Fibroblast of skin of scalp (primary cell): ENCODE measurements around the gene ANXA8L1.
"Not testable (repeated sequence)": the region's sequence is repeated elsewhere in the genome, so short reads cannot be mapped to it uniquely, and the experiment has no call there.

Experiments used
- DNase-seq: peaks from one replicate; pipeline ENCODE4 v3.0.0-alpha.2; 2013

Gene ANXA8L1

DNA sequence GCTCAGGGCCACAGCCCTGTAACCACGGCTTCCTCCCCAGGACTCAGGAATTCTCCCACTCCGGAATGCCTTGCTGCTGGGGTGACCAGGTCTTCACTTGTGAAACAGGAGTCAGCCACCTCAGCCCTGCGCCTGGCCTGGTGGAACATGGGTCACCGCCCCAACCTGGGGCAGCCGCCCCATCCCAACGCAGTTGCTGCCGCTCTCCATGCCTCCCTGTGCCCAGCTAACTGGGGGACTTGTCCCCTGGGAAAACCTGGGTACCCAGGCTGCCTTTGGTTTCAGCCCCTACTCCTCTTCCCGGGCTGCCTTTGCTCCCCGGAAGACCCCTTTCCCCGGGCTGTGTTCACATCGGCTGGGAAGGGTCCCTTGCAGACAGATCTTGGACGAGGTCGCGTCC lies 22.2 kb downstream of the ANXA8L1 start:
- DNase-seq, result not testable (repeated sequence)

DNA sequence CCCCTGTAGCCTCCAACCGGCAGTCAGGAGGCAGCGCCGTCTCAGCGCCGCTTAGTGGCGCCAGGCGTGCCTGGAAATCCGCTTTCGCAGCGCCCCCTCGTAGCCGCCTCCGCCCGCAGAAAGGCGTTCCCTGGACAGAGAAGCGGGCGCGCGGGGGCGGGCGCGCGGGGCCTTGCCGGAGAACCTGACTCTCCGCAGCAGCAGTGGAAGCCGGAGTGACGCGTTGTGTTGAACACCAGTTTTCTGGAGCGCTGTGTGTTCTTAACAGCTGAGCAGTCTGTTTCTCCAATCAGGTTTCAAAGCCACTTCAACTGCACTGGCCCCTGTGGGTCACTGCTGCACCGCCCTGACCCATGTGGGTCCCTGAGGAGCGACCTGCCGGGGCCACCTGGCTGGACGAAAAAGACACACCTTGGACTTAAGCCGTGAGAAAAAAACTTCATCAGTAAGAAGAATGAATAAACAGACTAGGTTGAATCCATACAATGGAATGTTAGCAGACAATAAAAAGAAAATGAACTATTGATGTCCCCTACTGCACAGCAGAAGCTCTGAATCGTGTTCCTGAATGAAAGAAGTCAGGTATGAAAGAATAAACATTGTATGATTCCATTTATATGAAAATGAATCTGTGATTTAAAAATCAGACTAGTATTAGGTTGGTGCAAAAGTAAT lies 22.8 kb downstream of the ANXA8L1 start:
- peak; percentile 1 for DNase-seq

DNA sequence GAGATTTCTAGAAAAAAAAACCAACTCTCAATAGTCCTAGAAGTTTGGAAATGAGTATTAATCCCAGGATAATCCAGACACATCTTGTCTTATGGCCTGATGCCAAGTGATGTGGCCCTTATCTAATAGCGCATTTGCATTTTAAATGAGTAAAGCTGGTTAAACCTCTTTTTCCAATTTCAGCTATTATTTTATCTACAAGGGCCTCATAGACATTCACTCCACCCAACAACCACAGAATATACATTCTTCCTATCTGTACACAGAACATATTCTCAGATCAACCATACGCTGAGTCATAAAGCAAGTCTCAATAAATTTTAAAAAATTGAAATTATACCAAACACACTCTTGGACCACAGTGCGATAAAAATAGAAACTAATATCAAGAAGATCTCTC lies 34.0 kb downstream of the ANXA8L1 start:
- DNase-seq, result not testable (repeated sequence)

DNA sequence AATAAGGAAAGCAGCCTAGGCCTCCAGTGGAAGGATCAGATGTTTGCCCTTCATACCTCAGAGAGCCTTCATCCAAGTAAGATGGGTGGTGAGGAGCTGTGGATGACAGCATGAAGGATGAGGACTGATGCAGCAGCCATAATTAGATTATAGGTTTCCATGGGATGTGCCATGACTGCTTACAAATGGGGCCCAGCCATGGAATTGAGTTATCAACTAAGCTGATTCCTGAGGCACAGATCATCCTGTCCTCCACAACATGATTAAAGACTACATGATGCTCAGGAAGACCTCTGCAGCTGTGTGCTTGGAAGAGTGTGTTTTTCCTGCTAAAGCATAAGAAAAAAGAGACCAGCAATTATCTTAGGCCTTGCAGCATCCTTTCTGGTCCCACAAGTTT lies 35.5 kb downstream of the ANXA8L1 start:
- DNase-seq, result not testable (repeated sequence)

DNA sequence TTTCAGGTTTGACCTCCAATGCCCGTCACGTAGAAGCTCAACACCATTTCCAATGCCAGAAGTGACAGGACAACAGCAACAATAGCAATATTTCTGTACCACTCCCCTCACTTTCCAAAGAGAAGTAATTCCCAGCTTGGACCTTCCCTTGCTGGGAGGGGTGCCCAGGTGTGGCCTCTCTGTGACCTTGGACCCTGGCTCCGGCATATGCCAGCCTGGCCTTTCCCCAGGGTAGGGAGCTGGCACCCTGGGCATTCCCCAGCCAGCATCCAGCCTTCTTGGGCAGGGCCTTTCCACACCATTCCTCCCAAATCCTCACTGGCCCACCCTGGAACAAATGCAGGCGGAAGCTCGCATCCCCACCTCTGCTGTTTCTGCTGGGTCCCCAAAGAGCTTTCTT lies 37.1 kb downstream of the ANXA8L1 start:
- DNase-seq, result not testable (repeated sequence)

DNA sequence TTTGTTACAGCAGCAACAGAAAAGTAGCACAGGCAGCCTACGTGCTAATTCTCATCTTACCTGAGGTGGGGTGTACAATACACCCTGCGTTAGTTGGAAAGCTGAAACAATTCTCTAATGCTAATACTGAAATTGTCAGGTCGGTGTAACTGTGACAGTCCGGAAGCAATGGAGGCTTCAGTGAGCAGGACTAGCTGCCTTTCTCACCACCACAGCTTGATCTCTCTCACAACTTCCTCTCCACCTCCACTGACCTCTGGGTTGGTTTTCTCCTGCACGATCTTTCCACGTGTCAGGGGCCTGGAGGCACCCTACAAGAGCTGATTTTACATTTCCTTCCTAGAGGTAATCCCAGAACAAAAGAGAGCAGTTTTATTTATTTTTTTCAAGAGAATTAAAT lies 39.7 kb downstream of the ANXA8L1 start:
- DNase-seq, result not testable (repeated sequence)

DNA sequence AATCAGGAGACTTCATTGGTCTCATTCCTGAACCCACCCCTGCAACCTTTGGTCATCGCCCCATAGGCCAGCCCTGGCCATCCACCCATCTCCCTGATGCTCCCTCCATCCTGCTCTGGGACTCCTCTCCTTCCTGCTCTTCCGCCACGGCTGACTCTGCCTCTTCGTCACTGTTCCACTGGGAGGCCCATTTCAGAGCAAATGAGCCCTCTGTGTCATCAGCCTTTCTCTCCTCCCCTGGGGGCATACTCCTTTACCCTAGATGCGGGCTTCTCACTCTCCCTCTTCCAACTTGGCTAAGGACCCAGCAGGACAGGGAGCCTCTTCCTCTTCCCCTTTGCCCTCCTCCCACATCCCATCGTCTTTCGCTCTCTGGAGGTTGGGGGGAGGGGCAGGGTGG lies 42.7 kb downstream of the ANXA8L1 start:
- DNase-seq, result not testable (repeated sequence)

DNA sequence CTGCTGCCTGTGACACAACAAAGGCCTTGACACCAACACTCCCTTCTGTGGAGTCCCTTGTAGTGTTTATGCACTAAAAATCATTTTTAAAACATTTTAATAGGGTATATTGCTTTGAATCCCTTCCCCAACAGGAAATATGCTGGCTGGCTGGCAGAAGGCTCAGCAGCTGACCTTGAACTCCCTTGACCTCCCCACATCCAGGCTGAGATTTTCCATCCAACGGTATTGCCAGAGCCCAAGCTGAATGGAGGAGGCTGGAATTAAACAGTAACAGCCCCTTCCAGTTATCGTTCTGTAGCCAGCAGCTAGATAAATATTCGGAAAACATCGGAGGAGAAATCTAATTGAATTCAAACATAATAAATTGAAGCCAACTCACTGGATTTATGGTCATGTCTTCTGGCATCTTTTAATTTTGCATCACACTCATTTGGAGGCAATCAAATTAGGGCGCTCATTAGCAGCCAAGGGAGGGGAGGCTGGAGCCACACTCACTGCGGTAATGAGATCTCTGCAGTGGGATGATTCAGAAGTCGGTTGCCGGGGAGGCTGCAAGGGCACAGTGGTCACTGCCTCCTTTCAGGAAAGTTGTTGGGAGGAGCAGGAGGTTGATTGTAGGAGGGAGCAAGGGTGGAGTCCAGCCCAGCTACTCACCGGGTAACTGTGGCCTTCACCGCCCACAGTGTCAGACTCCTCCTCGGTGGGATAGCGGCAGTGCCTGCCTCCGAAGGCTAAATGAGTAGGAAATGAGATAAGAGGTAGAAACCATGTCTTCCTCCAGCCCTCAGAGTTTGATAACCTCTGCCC lies 44.2 kb downstream of the ANXA8L1 start:
- not testable (repeated sequence) for DNase-seq

DNA sequence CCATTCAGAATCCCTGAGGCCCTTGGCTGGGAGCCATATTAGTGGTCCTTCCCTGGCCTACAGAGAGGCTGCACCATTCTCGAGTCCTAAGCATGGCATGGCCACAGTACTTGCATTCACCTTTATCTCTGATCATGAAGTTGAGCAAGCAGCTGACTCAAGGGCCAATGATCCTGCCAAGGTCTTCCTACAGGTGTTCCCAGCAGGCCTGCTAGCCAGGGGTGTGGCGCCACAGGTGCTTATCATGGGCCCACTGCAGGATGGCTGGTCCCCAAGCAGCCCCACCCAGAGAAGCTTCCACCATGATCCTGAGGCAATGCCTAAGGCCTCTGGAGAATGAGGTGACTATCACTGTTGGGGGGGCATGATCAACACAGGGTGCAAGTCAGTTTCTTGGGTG lies 48.0 kb downstream of the ANXA8L1 start:
- DNase-seq, result not testable (repeated sequence)

DNA sequence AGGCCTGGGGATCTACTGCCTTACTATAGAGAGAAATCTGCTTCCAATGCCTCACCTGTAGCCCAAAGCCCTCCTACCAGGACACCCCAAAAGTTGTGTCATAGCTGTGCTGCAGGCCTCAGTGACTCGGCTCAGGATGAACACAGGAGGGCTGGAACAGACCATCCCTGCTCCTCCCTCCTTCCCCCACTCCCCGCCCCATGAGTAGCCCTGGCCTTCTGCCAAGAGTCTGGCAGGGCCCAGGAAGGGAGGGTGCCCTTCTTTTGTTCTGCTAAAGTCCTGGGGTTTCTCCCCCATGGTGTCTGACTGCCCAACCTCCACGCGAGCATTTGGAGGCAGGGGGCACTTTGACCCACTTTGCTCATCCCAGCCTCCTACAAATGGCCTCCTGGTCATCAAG lies 65.4 kb downstream of the ANXA8L1 start:
- DNase-seq, result not testable (repeated sequence)
